Neural cell (in vitro differentiated cells): ENCODE results near the gene PCLO. TPM values are rescaled to one million over a fixed set of nuclear protein-coding genes. Genes with fewer than 3 reads are reported as not detected.

ENCODE experiments used
- H2AFZ ChIP-seq: fragments of 200-600, 300-800 bp; sonication (generic), shearing (Covaris generic); 2 replicates; pipeline ENCODE4 v1.6.0; 2014; ENCODE audit warnings: low read depth, mild to moderate bottlenecking, antibody characterized with exemption, low read length, moderate library complexity
- H3F3A ChIP-seq: fragments of 200-600 bp; shearing (Covaris generic); 2 replicates; pipeline ENCODE4 v1.6.1; 2016; ENCODE audit warnings: mild to moderate bottlenecking, moderate library complexity, mixed read lengths, antibody characterized with exemption, low read length; ENCODE audit not compliant: insufficient read depth, poor library complexity, severe bottlenecking
- H3K27ac ChIP-seq: fragments of 200-600, 300-800 bp; sonication (generic), shearing (Covaris generic); 2 replicates; pipeline ENCODE4 v1.5.1; 2014; ENCODE audit warnings: mild to moderate bottlenecking, low read length, moderate library complexity
- H3K27me3 ChIP-seq: fragments of 300-800, 200-600 bp; sonication (generic), shearing (Covaris generic); 2 replicates; pipeline ENCODE4 v1.6.0; 2014; ENCODE audit warnings: mild to moderate bottlenecking, low read depth, low read length, moderate library complexity; ENCODE audit not compliant: insufficient read depth
- H3K36me3 ChIP-seq: fragments of 300-800, 200-600 bp; sonication (generic), shearing (Covaris generic); 2 replicates; pipeline ENCODE4 v1.5.1; 2014; ENCODE audit warnings: mild to moderate bottlenecking, antibody characterized with exemption, low read length, moderate library complexity; ENCODE audit not compliant: insufficient read depth
- H3K4me2 ChIP-seq: fragments of 300-800, 200-600 bp; sonication (generic), shearing (Covaris generic); 2 replicates; pipeline ENCODE4 v1.6.0; 2014; ENCODE audit warnings: mild to moderate bottlenecking, low read length
- H3K4me3 ChIP-seq: fragments of 300-800, 200-600 bp; sonication (generic), shearing (Covaris generic); 2 replicates; pipeline ENCODE4 v1.5.1; 2014; ENCODE audit warnings: mild to moderate bottlenecking, low read length, moderate library complexity
- H3K79me2 ChIP-seq: fragments of 200-600 bp; shearing (Covaris generic); replicated peaks from 2 replicates; pipeline ENCODE4 v1.6.0; 2014; ENCODE audit warnings: mild to moderate bottlenecking, low read length, moderate library complexity; ENCODE audit not compliant: insufficient read depth
- H3K9ac ChIP-seq: fragments of 300-800, 200-600 bp; sonication (generic), shearing (Covaris generic); 2 replicates; pipeline ENCODE4 v1.6.1; 2016; ENCODE audit warnings: mild to moderate bottlenecking, low read length, mixed read lengths
- H3K9me2 ChIP-seq: fragments of 200-600 bp; shearing (Covaris generic); 2 replicates; pipeline ENCODE4 v1.6.1; 2016; ENCODE audit warnings: mild to moderate bottlenecking, low read length, mixed read lengths; ENCODE audit not compliant: insufficient read depth
- H3K9me3 ChIP-seq: fragments of 200-600, 300-800 bp; sonication (generic), shearing (Covaris generic); 2 replicates; pipeline ENCODE4 v1.6.1; 2016; ENCODE audit warnings: mild to moderate bottlenecking, mixed run types, low read length, moderate library complexity, mixed read lengths
- H4K20me1 ChIP-seq: fragments of 200-600 bp; shearing (Covaris generic); 2 replicates; pipeline ENCODE4 v1.6.1; 2016; ENCODE audit warnings: mild to moderate bottlenecking, mixed run types; ENCODE audit not compliant: insufficient read depth
- CTCF ChIP-seq: fragments of 450-650 bp; IDR thresholded peaks from 2 replicates; pipeline ENCODE4 v1.5.1; 2014; ENCODE audit warnings: antibody characterized with exemption, mild to moderate bottlenecking, moderate library complexity; ENCODE audit not compliant: poor library complexity, severe bottlenecking
- EP300 ChIP-seq: fragments of 450-650 bp; conservative IDR thresholded peaks from 2 replicates; pipeline ENCODE4 v1.6.1; 2014; ENCODE audit warnings: antibody characterized with exemption, mild to moderate bottlenecking, moderate library complexity; ENCODE audit not compliant: poor library complexity, severe bottlenecking
- MXI1 ChIP-seq: fragments of 450-650 bp; conservative IDR thresholded peaks from 2 replicates; pipeline ENCODE4 v1.6.1; 2014; ENCODE audit warnings: antibody characterized with exemption, mild to moderate bottlenecking; ENCODE audit not compliant: poor library complexity, severe bottlenecking
- POLR2AphosphoS5 ChIP-seq: IDR thresholded peaks from 2 replicates; pipeline ENCODE4 v1.6.1; 2012
- RAD21 ChIP-seq: fragments of 450-650 bp; conservative IDR thresholded peaks from 2 replicates; pipeline ENCODE4 v1.6.1; 2014; ENCODE audit warnings: antibody characterized with exemption, mild to moderate bottlenecking, moderate library complexity
- REST ChIP-seq: IDR thresholded peaks from 2 replicates; pipeline ENCODE4 v1.6.1; 2012; ENCODE audit warnings: borderline replicate concordance
- SMC3 ChIP-seq: fragments of 450-650 bp; conservative IDR thresholded peaks from 2 replicates; pipeline ENCODE4 v1.6.1; 2014; ENCODE audit warnings: antibody characterized with exemption, mild to moderate bottlenecking, moderate library complexity; ENCODE audit not compliant: poor library complexity
- polyA plus RNA-seq: library from polyadenylated mRNA; depleted of rRNA; stranded (reverse); fragments of >200 nt; gene quantifications from 2 replicates; pipeline ENCODE4 v1.2.3, GENCODE V29; 2014

The PCLO gene
- polyA plus RNA-seq, 1 donor from 2014 or later: 25.5 TPM

GRCh38 chr7:82851121-82851520, 311.6 kb downstream of the PCLO start:
- H3K9me2 ChIP-seq: no peaks in the 10 kb centered on the region

GRCh38 chr7:82841828-82842227, 320.9 kb downstream of the PCLO start:
- H3K36me3 ChIP-seq: peaks cover 21% of the 10 kb centered on the region
- H3K4me2 ChIP-seq: no peak overlapping the region

More at GRCh38 chr7:82851121-82851520, 311.6 kb downstream of the PCLO start:
- Histone ChIP-seq H3F3A (no peaks in the 10 kb centered on the region), H3K9ac (no peak overlapping the region), H4K20me1 (no peaks in the 10 kb centered on the region), H2AFZ (no peak overlapping the region), H3K4me2 (no peak overlapping the region), H3K27ac (no peak overlapping the region), H3K9me3 (no peaks in the 10 kb centered on the region), H3K27me3 (no peaks in the 10 kb centered on the region), H3K4me3 (no peak overlapping the region), H3K79me2 (no peaks in the 10 kb centered on the region), H3K36me3 (peaks cover 9% of the 10 kb centered on the region)
- no peak for TF ChIP-seq POLR2AphosphoS5

More at GRCh38 chr7:82841828-82842227, 320.9 kb downstream of the PCLO start:
- TF ChIP-seq POLR2AphosphoS5 (no peak), SMC3 (no peak), EP300 (no peak), RAD21 (no peak), CTCF (no peak), MXI1 (no peak), REST (no peak)
- no peaks in the 10 kb centered on the region for H3K79me2 ChIP-seq
- peaks cover 6% of the 10 kb centered on the region for H3K9me3 ChIP-seq
- H3K9me2 ChIP-seq: no peaks in the 10 kb centered on the region
- H3K4me3 ChIP-seq: no peak overlapping the region
- no peaks in the 10 kb centered on the region for H3K27me3 ChIP-seq
- no peak overlapping the region for H3K27ac ChIP-seq
- H4K20me1 ChIP-seq: no peaks in the 10 kb centered on the region
- H3F3A ChIP-seq: no peaks in the 10 kb centered on the region
- H3K9ac ChIP-seq: no peak overlapping the region
- no peak overlapping the region for H2AFZ ChIP-seq
